HepG2 (cell line): Measurements from ENCODE around the gene TEC. TPM values are rescaled to one million over a fixed set of nuclear protein-coding genes. Genes with fewer than 3 reads are reported as not detected.

ENCODE experiments used
- DNMT1 ChIP-seq: sonication (generic); formaldehyde crosslinking; IDR thresholded peaks from 2 replicates; pipeline ENCODE4 v1.5.1; 2020; ENCODE audit warnings: mild to moderate bottlenecking, missing genetic modification reagents
- GTF3A ChIP-seq: sonication (generic); formaldehyde crosslinking; conservative IDR thresholded peaks from 2 replicates; pipeline ENCODE4 v1.4.0; 2020; ENCODE audit warnings: mild to moderate bottlenecking, missing genetic modification reagents
- ZBTB3 ChIP-seq: sonication (generic); formaldehyde crosslinking; IDR thresholded peaks from 2 replicates; pipeline ENCODE4 v1.4.0; 2020; ENCODE audit warnings: low read depth, mild to moderate bottlenecking, moderate library complexity, missing genetic modification reagents, borderline replicate concordance
- ZKSCAN1 ChIP-seq: fragments of 150-350 bp; IDR thresholded peaks from 2 replicates; pipeline ENCODE4 v1.6.1; 2014; ENCODE audit warnings: low read length
- ZMAT3 ChIP-seq: sonication (generic); formaldehyde crosslinking; conservative IDR thresholded peaks from 2 replicates; pipeline ENCODE4 v1.7.0; 2021; ENCODE audit warnings: missing genetic modification reagents
- ZNF75D ChIP-seq: sonication (generic); formaldehyde crosslinking; IDR thresholded peaks from 2 replicates; pipeline ENCODE4 v1.8.1; 2023; ENCODE audit warnings: missing genetic modification reagents, mild to moderate bottlenecking, borderline replicate concordance
- polyA plus RNA-seq, 8 experiments: library from polyadenylated mRNA; depleted of rRNA in 3 of 8; stranded (reverse) in 7 of 8; unstranded in 1 of 8; fragments of >200 nt; fragmentation: Illumina TruSeq in 4 of 8; extraction: Trizol in 4 of 8; gene quantifications; 2 replicates each; pipeline versions ENCODE4 v1.2.1 to v1.2.3, GENCODE V29; 2011 to 2016; ENCODE audit warnings: low read depth in 4 of 8, missing spikeins in 1 of 8, mixed read lengths in 1 of 8; ENCODE audit not compliant: insufficient read depth in 1 of 8
- total RNA-seq, 5 experiments: library from RNA; depleted of rRNA; stranded (reverse); fragments of >200 nt; fragmentation: Illumina TruSeq; extraction: Trizol; gene quantifications; 2 replicates each; pipeline ENCODE4 v1.2.3, GENCODE V29; 2016; ENCODE audit warnings: low read depth in 1 of 5
- TF ChIP-seq, protein P1 (sequence below): IDR thresholded peaks from 2 replicates; pipeline ENCODE4 v1.6.1; 2016
- TF ChIP-seq, protein P2 (sequence below): sonication (generic); formaldehyde crosslinking; IDR thresholded peaks from 2 replicates; pipeline ENCODE4 v1.4.0; 2020; ENCODE audit warnings: missing genetic modification reagents, borderline replicate concordance
- TF ChIP-seq, protein P3 (sequence below): sonication (generic); formaldehyde crosslinking; IDR thresholded peaks from 2 replicates; pipeline ENCODE4 v1.5.0; 2020; ENCODE audit warnings: missing genetic modification reagents

TEC gene
- total and polyA plus RNA-seq, 2 of the 13 experiments (the other 11 are each of a cell fraction or from before 2014, with no cell fraction given): 0.05 to 0.20 TPM

- TF ChIP-seq, protein P1, sequence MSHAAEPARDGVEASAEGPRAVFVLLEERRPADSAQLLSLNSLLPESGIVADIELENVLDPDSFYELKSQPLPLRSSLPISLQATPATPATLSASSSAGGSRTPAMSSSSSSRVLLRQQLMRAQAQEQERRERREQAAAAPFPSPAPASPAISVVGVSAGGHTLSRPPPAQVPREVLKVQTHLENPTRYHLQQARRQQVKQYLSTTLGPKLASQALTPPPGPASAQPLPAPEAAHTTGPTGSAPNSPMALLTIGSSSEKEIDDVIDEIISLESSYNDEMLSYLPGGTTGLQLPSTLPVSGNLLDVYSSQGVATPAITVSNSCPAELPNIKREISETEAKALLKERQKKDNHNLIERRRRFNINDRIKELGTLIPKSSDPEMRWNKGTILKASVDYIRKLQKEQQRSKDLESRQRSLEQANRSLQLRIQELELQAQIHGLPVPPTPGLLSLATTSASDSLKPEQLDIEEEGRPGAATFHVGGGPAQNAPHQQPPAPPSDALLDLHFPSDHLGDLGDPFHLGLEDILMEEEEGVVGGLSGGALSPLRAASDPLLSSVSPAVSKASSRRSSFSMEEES (CRISPR knock-in tag): no peak
- no peak for TF ChIP-seq DNMT1 (CRISPR knock-in tag)
- TF ChIP-seq, protein P2, sequence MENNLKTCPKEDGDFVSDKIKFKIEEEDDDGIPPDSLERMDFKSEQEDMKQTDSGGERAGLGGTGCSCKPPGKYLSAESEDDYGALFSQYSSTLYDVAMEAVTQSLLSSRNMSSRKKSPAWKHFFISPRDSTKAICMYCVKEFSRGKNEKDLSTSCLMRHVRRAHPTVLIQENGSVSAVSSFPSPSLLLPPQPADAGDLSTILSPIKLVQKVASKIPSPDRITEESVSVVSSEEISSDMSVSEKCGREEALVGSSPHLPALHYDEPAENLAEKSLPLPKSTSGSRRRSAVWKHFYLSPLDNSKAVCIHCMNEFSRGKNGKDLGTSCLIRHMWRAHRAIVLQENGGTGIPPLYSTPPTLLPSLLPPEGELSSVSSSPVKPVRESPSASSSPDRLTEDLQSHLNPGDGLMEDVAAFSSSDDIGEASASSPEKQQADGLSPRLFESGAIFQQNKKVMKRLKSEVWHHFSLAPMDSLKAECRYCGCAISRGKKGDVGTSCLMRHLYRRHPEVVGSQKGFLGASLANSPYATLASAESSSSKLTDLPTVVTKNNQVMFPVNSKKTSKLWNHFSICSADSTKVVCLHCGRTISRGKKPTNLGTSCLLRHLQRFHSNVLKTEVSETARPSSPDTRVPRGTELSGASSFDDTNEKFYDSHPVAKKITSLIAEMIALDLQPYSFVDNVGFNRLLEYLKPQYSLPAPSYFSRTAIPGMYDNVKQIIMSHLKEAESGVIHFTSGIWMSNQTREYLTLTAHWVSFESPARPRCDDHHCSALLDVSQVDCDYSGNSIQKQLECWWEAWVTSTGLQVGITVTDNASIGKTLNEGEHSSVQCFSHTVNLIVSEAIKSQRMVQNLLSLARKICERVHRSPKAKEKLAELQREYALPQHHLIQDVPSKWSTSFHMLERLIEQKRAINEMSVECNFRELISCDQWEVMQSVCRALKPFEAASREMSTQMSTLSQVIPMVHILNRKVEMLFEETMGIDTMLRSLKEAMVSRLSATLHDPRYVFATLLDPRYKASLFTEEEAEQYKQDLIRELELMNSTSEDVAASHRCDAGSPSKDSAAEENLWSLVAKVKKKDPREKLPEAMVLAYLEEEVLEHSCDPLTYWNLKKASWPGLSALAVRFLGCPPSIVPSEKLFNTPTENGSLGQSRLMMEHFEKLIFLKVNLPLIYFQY (CRISPR knock-in tag): no peak
- TF ChIP-seq ZNF75D: no peak
- no peak for TF ChIP-seq ZBTB3
- TF ChIP-seq ZMAT3 (CRISPR knock-in tag): no peak
- no peak for TF ChIP-seq ZKSCAN1
- no peak for TF ChIP-seq GTF3A (CRISPR knock-in tag)
- TF ChIP-seq, protein P3, sequence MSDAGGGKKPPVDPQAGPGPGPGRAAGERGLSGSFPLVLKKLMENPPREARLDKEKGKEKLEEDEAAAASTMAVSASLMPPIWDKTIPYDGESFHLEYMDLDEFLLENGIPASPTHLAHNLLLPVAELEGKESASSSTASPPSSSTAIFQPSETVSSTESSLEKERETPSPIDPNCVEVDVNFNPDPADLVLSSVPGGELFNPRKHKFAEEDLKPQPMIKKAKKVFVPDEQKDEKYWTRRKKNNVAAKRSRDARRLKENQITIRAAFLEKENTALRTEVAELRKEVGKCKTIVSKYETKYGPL (CRISPR knock-in tag): no peak
These were observed 144.8 kb downstream of the TEC start (continued) for GRCh38 chr4:48124870-48125269.
